GM12878 (cell line): ENCODE measurements around the gene HSD17B1. TPM values are rescaled to one million over a fixed set of nuclear protein-coding genes. Genes with fewer than 3 reads are reported as not detected.

ENCODE experiments used
- ATAC-seq: fragments of 200-7000 bp; cut with Tn5 transposase; 3 replicates; pipeline ENCODE4 v1.9.1; 2020; ENCODE audit warnings: mild to moderate bottlenecking, moderate library complexity
- BruUV-seq: library from RNA; stranded (reverse); fragments of 400-500 nt; replicated peaks from 2 replicates; lab custom pipeline; 2021; lab: Mats Ljungman, UMichigan
- CTCF ChIA-PET: fragments of 300-600 bp; sonication (Branson Sonifier 250); formaldehyde crosslinking; extraction: SDS; loops from one replicate; lab custom pipeline; 2021; ENCODE audit warnings: inconsistent platforms; lab: Yijun Ruan, JAX
- POLR2A ChIA-PET: fragments of 350-600 bp; formaldehyde crosslinking; extraction: SDS; loops from one replicate; lab custom pipeline; 2021; ENCODE audit warnings: inconsistent platforms; lab: Charles Lee
- RAD21 ChIA-PET: fragments of 300-600 bp; sonication (Branson Sonifier 250); formaldehyde crosslinking; loops from one replicate; lab custom pipeline; 2023; ENCODE audit warnings: antibody characterized with exemption; ENCODE audit not compliant: unreplicated experiment; lab: Charles Lee
- SMC1A ChIA-PET: fragments of 300-600 bp; sonication (Branson Sonifier 250); formaldehyde crosslinking; loops from one replicate; lab custom pipeline; 2023; ENCODE audit not compliant: unreplicated experiment, uncharacterized antibody; lab: Charles Lee
- DNase-seq: peaks from one replicate; pipeline ENCODE4 v3.0.0-alpha.2; 2011; ENCODE audit warnings: low read depth, low spot score
- FAIRE-seq: peaks from 3 replicates; lab custom pipeline; 2011; peaks lifted over from hg19 to GRCh38; lab: Jason Lieb, UNC
- H2AFZ ChIP-seq: 2 replicates; pipeline ENCODE4 v1.6.0; 2011; ENCODE audit warnings: low read depth, low read length, control low read depth; ENCODE audit not compliant: control insufficient read depth
- H3K27ac ChIP-seq: 2 replicates; pipeline ENCODE4 v1.5.1; 2011; ENCODE audit warnings: control low read depth; ENCODE audit not compliant: control insufficient read depth, insufficient read depth
- H3K27me3 ChIP-seq, 2 experiments: replicated peaks in 1 of 2; 2 replicates each; pipeline versions ENCODE4 v1.6.0 to v1.6.1; 2011; ENCODE audit warnings: low read length in 1 of 2; ENCODE audit not compliant: control insufficient read depth in 2 of 2, insufficient read depth in 2 of 2
- H3K36me3 ChIP-seq, 2 experiments: 2 replicates each; pipeline ENCODE4 v1.5.1; 2011; ENCODE audit warnings: low read length in 1 of 2; ENCODE audit not compliant: control insufficient read depth in 2 of 2, insufficient read depth in 2 of 2
- H3K4me1 ChIP-seq: 2 replicates; pipeline ENCODE4 v1.6.1; 2011; ENCODE audit warnings: mild to moderate bottlenecking, low read length, moderate library complexity, mixed read lengths; ENCODE audit not compliant: control insufficient read depth, insufficient read depth
- H3K4me2 ChIP-seq: 2 replicates; pipeline ENCODE4 v1.6.0; 2011; ENCODE audit warnings: control low read depth; ENCODE audit not compliant: control insufficient read depth, insufficient read depth
- H3K4me3 ChIP-seq: fragments of 200-600 bp; sonication (generic); 2 replicates; pipeline ENCODE4 v1.5.1; 2016
- H3K79me2 ChIP-seq: 2 replicates; pipeline ENCODE4 v1.6.0; 2011; ENCODE audit warnings: low read length; ENCODE audit not compliant: control insufficient read depth, insufficient read depth
- H3K9ac ChIP-seq: 2 replicates; pipeline ENCODE4 v1.8.0; 2011; ENCODE audit warnings: low read length, control low read depth, mixed read lengths; ENCODE audit not compliant: control insufficient read depth, insufficient read depth
- H3K9me3 ChIP-seq: replicated peaks from 3 replicates; pipeline ENCODE4 v1.5.1; 2011; ENCODE audit warnings: mild to moderate bottlenecking, low read length; ENCODE audit not compliant: control insufficient read depth, insufficient read depth
- H4K20me1 ChIP-seq: 2 replicates; pipeline ENCODE4 v1.6.0; 2011; ENCODE audit not compliant: control insufficient read depth, insufficient read depth
- E2F4 ChIP-seq: IDR thresholded peaks from 2 replicates; pipeline ENCODE4 v1.6.1; 2012; ENCODE audit warnings: low read depth, low read length, improper control_type of control experiment
- GATAD2B ChIP-seq: fragments of 450-650 bp; conservative IDR thresholded peaks from 2 replicates; pipeline ENCODE4 v1.6.1; 2017; ENCODE audit warnings: low read depth, mild to moderate bottlenecking, moderate library complexity
- IRF3 ChIP-seq: fragments of 450-650 bp; IDR thresholded peaks from 2 replicates; pipeline ENCODE4 v1.6.1; 2014; ENCODE audit warnings: mild to moderate bottlenecking
- IRF4 ChIP-seq: IDR thresholded peaks from 2 replicates; pipeline ENCODE4 v1.6.1; 2011; ENCODE audit warnings: low read depth, low read length
- JUNB ChIP-seq: IDR thresholded peaks from 2 replicates; pipeline ENCODE4 v1.6.1; 2016; ENCODE audit warnings: antibody characterized with exemption, mild to moderate bottlenecking
- KAT2A ChIP-seq: conservative IDR thresholded peaks from 2 replicates; pipeline ENCODE4 v1.6.1; 2011; ENCODE audit warnings: low read depth, low read length; ENCODE audit not compliant: control insufficient read depth
- MTA2 ChIP-seq: fragments of 450-650 bp; IDR thresholded peaks from 2 replicates; pipeline ENCODE4 v1.6.1; 2016; ENCODE audit warnings: low read depth, mild to moderate bottlenecking, moderate library complexity
- MTA3 ChIP-seq: IDR thresholded peaks from 2 replicates; pipeline ENCODE4 v1.6.1; 2012; ENCODE audit warnings: low read length, inconsistent platforms, borderline replicate concordance
- NFXL1 ChIP-seq: fragments of 450-650 bp; IDR thresholded peaks from 2 replicates; pipeline ENCODE4 v1.6.1; 2017; ENCODE audit warnings: antibody characterized with exemption, mild to moderate bottlenecking, borderline replicate concordance
- PAX5 ChIP-seq: IDR thresholded peaks from 2 replicates; pipeline ENCODE4 v1.6.1; 2011; ENCODE audit warnings: low read depth, low read length, borderline replicate concordance
- POLR2AphosphoS5 ChIP-seq: IDR thresholded peaks from 2 replicates; pipeline ENCODE4 v1.6.1; 2011; ENCODE audit warnings: mild to moderate bottlenecking, low read length, inconsistent platforms
- RUNX3 ChIP-seq: IDR thresholded peaks from 2 replicates; pipeline ENCODE4 v1.6.1; 2012; ENCODE audit warnings: low read length, inconsistent platforms
- SP1 ChIP-seq: IDR thresholded peaks from one replicate; pipeline ENCODE4 v1.6.1; 2011; ENCODE audit warnings: low read depth, low read length
- TBL1XR1 ChIP-seq: IDR thresholded peaks from 2 replicates; pipeline ENCODE4 v1.6.1; 2012; ENCODE audit warnings: low read depth, low read length, improper control_type of control experiment
- USF2 ChIP-seq: IDR thresholded peaks from 2 replicates; pipeline ENCODE4 v1.6.1; 2011; ENCODE audit warnings: low read depth, low read length, improper control_type of control experiment, borderline replicate concordance
- ZNF384 ChIP-seq: IDR thresholded peaks from 2 replicates; pipeline ENCODE4 v1.6.1; 2012; ENCODE audit warnings: low read depth, mild to moderate bottlenecking, low read length, improper control_type of control experiment, borderline replicate concordance
- ZNF592 ChIP-seq: fragments of 450-650 bp; IDR thresholded peaks from 2 replicates; pipeline ENCODE4 v1.6.1; 2017; ENCODE audit warnings: mild to moderate bottlenecking, moderate library complexity
- WGBS: methylation state at CpG from one replicate; pipeline ENCODE4 v1.1.6; 2016; ENCODE audit warnings: low lambda C conversion rate; ENCODE audit not compliant: insufficient replicate concordance, insufficient coverage; ENCODE audit errors: missing lambda C conversion rate; 5-methylcytosine and 5-hydroxymethylcytosine counted together
- in situ Hi-C: fragments of 300-500 bp; cut with MboI; formaldehyde crosslinking; loops from 9 replicates; pipeline ENCODE4 v1.14.3; 2018; ENCODE audit warnings: mixed read lengths
- intact Hi-C: fragments of 100-400 bp; cut with micrococcal nuclease; formaldehyde crosslinking; loops from one replicate; pipeline ENCODE4 v1.14.2; 2022; ENCODE audit not compliant: unreplicated experiment
- polyA plus RNA-seq, 11 experiments: library from polyadenylated mRNA; depleted of rRNA in 4 of 11; unstranded in 6 of 11; stranded (reverse) in 5 of 11; fragments of >200 nt; fragmentation: Nextera tagmentation in 4 of 11; fragmentation: Illumina TruSeq in 1 of 11; extraction: Ambion mirVana in 4 of 11; extraction: Trizol in 1 of 11; gene quantifications; 1 replicate in 1 of 11; 2 replicates in 10 of 11; pipeline versions ENCODE4 v1.2.1 to v1.2.3, GENCODE V29; 2011 to 2016; ENCODE audit warnings: inconsistent platforms in 2 of 11, missing spikeins in 2 of 11, low read depth in 1 of 11
- total RNA-seq, 4 experiments: library from RNA; depleted of rRNA in 3 of 4; stranded (reverse); fragments of >200 nt in 3 of 4; fragmentation: Illumina TruSeq in 1 of 4; extraction: Trizol in 1 of 4; gene quantifications; 2 replicates each; pipeline versions ENCODE4 v1.2.1 to v1.2.3, GENCODE V29; 2013 to 2021

Gene HSD17B1
- total and polyA plus RNA-seq, 10 of the 15 experiments (the other 5 are each of a cell fraction or from before 2014, with no cell fraction given) = 0.15 to 1.1 (median 0.42) TPM

GRCh38 chr17:42512733-42513251 is 39.9 kb upstream of the HSD17B1 start:
- Histone ChIP-seq H3K4me1 (peaks cover 9% of the 10 kb centered on the region), H2AFZ (no peak overlapping the region), H3K4me2 (peak overlapping the region; percentile 0; the same call in 1 of the 2 replicates), H3K27me3 (no peaks in the 10 kb centered on the region), H3K36me3 (peaks cover 13 to 14% of the 10 kb centered on the region in 2 experiments; a peak in 3 of 4 replicates), H4K20me1 (no peaks in the 10 kb centered on the region), H3K4me3 (no peak overlapping the region), H3K79me2 (no peaks in the 10 kb centered on the region), H3K9ac (no peak overlapping the region), H3K9me3 (no peaks in the 10 kb centered on the region), H3K27ac (peak overlapping the region; percentile 1; the same call in 1 of the 2 replicates)
- in situ Hi-C loops (no loop called here), intact Hi-C loops (no loop called here)
- ChIA-PET CTCF (interaction anchor here (0.6 to 10.4 kb wide), 13 partner anchors 15 to 191 kb away, joined by 3 to 120 read pairs (median 6); no protein-coding TSS in a partner anchor), POLR2A (interaction anchor here (0.6 to 1.0 kb wide), 3 partner anchors 18 to 83 kb away, joined by 3 to 5 read pairs (median 3); no protein-coding TSS in a partner anchor), SMC1A (interaction anchor here (0.9 to 2.7 kb wide), 13 partner anchors 15 to 106 kb away, joined by 3 to 16 read pairs (median 4); no protein-coding TSS in a partner anchor), RAD21 (interaction anchor here (0.8 to 2.0 kb wide), 11 partner anchors 14 to 110 kb away, joined by 3 to 11 read pairs (median 4); no protein-coding TSS in a partner anchor)
- 3% methylated on average over 6 of the region's 6 CpGs for WGBS
- BruUV-seq = no TSS peak
- FAIRE-seq (peak; percentile 31), ATAC-seq (peak; percentile 94), DNase-seq (no peak)
- no peak for TF ChIP-seq NFXL1
- TF ChIP-seq USF2 = no peak
- TF ChIP-seq ZNF384 = no peak
- TF ChIP-seq JUNB = no peak
- no peak for TF ChIP-seq POLR2AphosphoS5
- TF ChIP-seq GATAD2B = no peak; the same call in 1 of the 2 replicates
- TF ChIP-seq PAX5 = no peak
- peak; percentile 47 for TF ChIP-seq RUNX3
- no peak for TF ChIP-seq TBL1XR1
- TF ChIP-seq IRF3 = no peak
- TF ChIP-seq ZNF592 = no peak
- TF ChIP-seq KAT2A = no peak
- no peak for TF ChIP-seq SP1
- peak; percentile 34; the same call in 1 of the 2 replicates for TF ChIP-seq MTA3
- TF ChIP-seq IRF4 = no peak
- TF ChIP-seq MTA2 = no peak
- TF ChIP-seq E2F4 = no peak
